ENCODE measurements around the gene ASAP3.

- TF ChIP-seq CTCF (conservative IDR thresholded peaks at IDR 0.05 in 1 of 2, IDR thresholded peaks at IDR 0.05 in 1 of 2; ENCODE audit: extremely low read depth in 1 of 2, insufficient read depth in 1 of 2, low read depth in 1 of 2, low read length in 2 of 2) (no peak), EZH2 (IDR thresholded peaks at IDR 0.05; ENCODE audit: borderline replicate concordance, low read length) (no peak)
Observed at GRCh38 chr1:23475641-23476040, 8.3 kb downstream of the ASAP3 start.
